Esophagus muscularis mucosa (tissue), 4 donors: ENCODE measurements around the gene NXN.

Experiments
- CTCF ChIP-seq, 3 experiments: fragments of 200-600 bp in 2 of 3; fragments of 450-650 bp in 1 of 3; sonication (generic) in 2 of 3; IDR thresholded peaks; one replicate each; pipeline ENCODE4 v1.5.1; 2017 to 2019; ENCODE audit warnings: antibody characterized with exemption in 3 of 3, mild to moderate bottlenecking in 2 of 3, moderate library complexity in 1 of 3
- EP300 ChIP-seq: sonication (generic); formaldehyde crosslinking; IDR thresholded peaks from one replicate; pipeline ENCODE4 v1.6.1; 2017; ENCODE audit warnings: antibody characterized with exemption
- POLR2A ChIP-seq: fragments of 450-650 bp; IDR thresholded peaks from one replicate; pipeline ENCODE4 v1.6.1; 2017; ENCODE audit warnings: antibody characterized with exemption, moderate library complexity, mild to moderate bottlenecking, low read depth
- POLR2AphosphoS5 ChIP-seq, 2 donors: sonication (generic); formaldehyde crosslinking; IDR thresholded peaks; one replicate each; pipeline ENCODE4 v1.6.1; 2017; ENCODE audit warnings: antibody characterized with exemption in 2 of 2

DNA sequence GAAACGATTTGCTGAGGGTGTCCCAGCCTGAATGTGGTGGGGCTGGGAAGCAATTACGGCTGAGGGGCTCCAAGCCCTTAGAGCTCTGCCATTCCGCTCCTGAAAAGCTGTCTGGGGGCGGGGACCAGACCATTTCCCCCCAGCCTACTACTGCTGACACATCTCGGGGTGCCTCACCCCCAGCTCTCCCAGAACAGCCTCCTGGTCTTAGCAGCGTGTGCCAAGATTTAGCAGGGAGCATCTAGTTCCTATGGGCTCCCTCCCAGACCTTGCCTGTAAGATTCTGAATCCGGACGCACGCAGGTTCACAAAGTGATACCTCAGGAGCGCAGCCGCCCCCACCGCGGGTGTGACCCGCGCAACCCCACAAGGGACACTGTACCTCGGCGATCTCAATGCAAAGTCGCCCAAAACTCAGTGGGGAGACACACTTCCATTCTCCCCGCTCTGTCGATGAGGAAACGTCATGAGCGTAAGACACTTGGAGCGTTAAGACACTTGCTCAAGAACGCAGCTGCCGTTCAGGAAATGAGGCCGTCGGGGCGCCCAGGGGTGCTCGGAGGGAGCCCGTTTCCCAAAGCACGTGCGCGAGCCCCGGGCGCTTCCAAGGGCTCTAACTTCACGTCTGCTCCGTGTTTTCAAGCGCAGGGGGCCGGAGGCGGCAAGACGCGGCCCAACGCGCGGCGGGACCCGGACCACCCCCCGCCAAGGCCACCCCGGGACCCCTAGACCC lies 228.1 kb downstream of the NXN start:
- no peak for TF ChIP-seq CTCF (IDR thresholded peaks at IDR 0.05)
- TF ChIP-seq POLR2AphosphoS5 (IDR thresholded peaks at IDR 0.05): peak in 1 of 2 donors; percentile 4
- no peak for TF ChIP-seq POLR2A
- no peak for TF ChIP-seq EP300
